RCC 7860 (cell line): Measurements from ENCODE around the gene DECR2.
A peak's percentile ranks its signal among the peaks of the same experiment; 100 is the strongest.
"Not testable (repeated sequence)": the region's sequence is repeated elsewhere in the genome, so short reads cannot be mapped to it uniquely, and the experiment has no call there.

Experiments used
- DNase-seq: peaks from one replicate; pipeline ENCODE4 v3.0.0-alpha.2; 2015; ENCODE audit warnings: low spot score
- FAIRE-seq: peaks from 2 replicates; lab custom pipeline; 2012; peaks lifted over from hg19 to GRCh38; lab: Jason Lieb, UNC

The DECR2 gene, protein sequence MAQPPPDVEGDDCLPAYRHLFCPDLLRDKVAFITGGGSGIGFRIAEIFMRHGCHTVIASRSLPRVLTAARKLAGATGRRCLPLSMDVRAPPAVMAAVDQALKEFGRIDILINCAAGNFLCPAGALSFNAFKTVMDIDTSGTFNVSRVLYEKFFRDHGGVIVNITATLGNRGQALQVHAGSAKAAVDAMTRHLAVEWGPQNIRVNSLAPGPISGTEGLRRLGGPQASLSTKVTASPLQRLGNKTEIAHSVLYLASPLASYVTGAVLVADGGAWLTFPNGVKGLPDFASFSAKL

GRCh38 chr16:401468-402348 lies at the start of gene DECR2:
TSS of gene DECR2 (plus strand) at chr16:401885. CDS start at chr16:401964, 79 bp downstream.
- FAIRE-seq: no peak
- DNase-seq: peak; percentile 63

DNA sequence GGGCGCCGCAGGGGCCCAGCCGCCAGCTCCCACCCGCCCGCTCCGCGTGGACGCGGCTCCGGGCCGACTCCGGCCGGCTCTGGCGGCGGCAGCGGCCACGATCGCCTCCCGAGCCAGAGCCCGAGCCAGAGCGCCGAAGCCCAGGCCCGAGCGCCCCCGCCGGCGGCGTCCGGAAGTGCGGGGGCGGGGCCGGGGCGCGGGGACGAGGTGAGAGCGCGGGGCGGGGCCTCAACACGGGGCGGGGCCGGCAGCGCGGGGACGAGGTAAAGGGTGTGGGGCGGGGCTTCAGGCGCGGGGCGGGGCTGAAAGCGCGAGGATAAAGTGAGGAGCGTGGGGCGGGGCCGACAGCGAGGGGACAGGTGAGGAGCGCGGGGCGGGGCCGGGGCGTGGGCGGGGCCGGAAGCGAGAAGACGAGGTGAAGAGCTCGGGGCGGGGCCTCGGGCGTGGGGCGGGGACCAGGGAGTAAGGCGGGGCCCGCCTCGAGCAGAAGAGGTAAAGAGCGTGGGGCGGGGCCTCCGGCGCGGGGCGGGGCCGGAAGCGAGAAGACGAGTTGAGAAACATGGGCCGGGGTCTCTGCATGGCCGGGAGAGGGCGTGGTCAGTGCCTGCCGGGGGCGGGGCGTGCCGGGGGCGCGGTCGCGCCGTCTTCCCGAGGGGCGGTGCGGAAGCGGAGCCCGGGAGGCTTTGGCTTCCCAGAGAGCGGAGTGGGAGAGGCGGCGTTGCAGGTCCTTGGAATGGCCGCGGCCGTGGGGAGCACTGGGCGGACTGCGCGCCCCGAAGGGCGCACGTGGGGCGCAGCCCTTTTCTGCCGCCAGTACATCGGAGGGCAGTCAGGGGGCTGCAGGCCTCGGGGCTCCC lies 48.9 kb upstream of the DECR2 start, which contains the start of gene AXIN1:
TSS of gene AXIN1 (minus strand) at position 177 of the 857 bp plus-strand sequence. CDS start 5,698 bp downstream, outside the sequence.
- peak; percentile 94 for DNase-seq
- FAIRE-seq: no peak

GRCh38 chr16:353404-354290 lies 48.0 kb upstream of the DECR2 start:
- DNase-seq: no peak
- no peak for FAIRE-seq

- DNase-seq (no peak), FAIRE-seq (no peak)
Measured at GRCh38 chr16:354291-354881, 47.3 kb upstream of the DECR2 start.

- DNase-seq: no peak
- no peak for FAIRE-seq
Measured at GRCh38 chr16:354971-355461, 46.7 kb upstream of the DECR2 start.

GRCh38 chr16:356741-357140 lies 44.9 kb upstream of the DECR2 start:
- no peak for FAIRE-seq
- no peak for DNase-seq

- DNase-seq (no peak), FAIRE-seq (no peak)
Measured at GRCh38 chr16:359067-359763, 42.5 kb upstream of the DECR2 start.

DNA sequence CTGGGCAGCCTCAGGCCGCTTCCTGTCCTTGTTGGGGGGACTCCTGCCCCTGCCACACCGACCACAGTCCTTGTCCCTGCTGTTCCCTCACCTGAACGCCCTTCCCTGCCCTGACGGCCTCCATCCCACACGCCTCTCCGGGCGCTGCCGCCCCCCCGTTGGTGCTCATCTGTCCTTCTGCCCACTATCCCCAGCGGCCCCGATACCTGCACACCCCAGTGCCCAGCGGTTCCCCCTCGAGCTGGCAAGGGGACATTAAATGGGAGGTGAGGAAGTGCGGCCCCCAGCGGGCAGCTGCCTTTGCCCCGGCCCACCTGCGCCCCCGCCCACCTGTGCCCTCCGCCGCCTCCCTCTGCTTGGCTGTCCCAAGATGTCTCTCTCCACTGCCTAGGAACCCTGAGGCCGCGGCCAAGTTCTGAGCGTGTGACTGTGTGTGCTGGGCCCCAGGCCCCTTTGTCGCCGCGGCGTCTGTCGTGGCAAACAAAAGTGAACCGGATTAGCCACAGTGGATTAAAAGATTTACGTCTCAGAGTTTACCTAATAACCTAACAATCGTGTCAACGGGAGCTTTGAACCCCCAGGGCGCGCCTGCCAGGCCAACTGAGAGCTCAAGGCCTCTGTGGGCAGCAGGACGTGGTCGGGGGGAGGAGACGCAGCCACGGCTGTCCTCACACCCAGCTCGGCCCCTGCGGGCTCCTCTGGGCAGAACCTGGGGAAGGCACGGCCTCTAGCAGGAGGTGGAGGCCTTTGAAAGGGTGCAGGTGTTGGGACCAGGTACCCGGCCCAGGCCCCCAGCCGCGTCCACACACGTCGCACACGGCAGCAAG lies 41.6 kb upstream of the DECR2 start:
- no peak for DNase-seq
- no peak for FAIRE-seq

DNA sequence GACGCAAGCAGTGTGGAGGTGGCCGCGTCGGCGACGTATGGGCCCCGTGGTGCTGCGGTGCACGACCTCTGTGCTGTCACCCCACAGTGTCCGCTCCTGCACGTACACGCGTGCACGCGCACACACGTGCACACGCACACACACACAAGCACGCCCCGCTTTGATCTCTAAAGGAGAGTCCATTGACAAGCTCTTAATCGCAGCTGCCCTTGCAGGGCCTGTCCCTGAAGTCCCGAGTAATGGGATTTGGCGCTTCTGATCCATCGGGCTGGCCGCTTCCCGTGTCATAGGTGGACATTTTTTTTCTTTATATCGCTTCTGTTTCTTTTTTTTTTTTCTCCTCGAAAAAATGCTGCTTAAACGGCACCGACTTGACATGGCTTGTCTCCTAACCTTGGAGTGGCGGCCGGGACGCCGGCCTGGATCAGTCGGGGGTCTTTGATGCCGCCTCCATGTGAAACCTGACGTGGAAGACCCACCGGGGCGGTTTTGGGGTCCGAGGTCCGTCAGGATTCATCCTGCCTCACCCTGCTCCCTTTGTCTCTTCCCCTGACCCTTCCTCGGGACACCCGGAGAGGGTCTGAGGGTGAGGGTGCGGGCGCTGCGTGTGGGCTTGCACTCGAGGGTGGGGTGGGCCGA lies 40.9 kb upstream of the DECR2 start:
- DNase-seq (no peak), FAIRE-seq (no peak)

DNA sequence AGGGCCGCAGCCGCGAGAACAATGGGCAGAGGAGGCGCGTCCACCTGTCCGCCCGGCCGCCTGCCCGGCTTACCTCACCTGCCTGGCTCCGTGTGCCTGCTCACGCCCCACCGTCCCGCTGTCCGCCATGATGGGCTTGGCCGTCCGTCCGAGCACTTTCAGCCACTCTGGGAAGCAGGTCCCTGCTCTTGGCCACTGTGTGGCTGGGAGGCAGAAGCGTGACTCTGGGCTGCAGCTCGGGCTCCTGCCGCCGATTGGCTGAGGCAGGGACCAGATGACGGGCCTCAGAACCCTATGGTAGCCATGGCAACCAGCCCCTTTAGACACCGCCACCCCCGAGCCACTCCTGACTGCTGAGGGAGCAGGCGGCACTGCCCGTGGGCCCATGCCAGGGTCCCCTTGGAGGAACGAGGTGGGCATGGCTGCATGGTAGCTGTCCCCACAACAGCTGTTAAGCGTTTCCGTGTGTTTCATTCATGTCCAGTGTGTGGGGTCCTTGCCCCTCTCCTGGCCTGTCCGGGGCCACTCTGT lies 40.3 kb upstream of the DECR2 start:
- FAIRE-seq: no peak
- no peak for DNase-seq

DNA sequence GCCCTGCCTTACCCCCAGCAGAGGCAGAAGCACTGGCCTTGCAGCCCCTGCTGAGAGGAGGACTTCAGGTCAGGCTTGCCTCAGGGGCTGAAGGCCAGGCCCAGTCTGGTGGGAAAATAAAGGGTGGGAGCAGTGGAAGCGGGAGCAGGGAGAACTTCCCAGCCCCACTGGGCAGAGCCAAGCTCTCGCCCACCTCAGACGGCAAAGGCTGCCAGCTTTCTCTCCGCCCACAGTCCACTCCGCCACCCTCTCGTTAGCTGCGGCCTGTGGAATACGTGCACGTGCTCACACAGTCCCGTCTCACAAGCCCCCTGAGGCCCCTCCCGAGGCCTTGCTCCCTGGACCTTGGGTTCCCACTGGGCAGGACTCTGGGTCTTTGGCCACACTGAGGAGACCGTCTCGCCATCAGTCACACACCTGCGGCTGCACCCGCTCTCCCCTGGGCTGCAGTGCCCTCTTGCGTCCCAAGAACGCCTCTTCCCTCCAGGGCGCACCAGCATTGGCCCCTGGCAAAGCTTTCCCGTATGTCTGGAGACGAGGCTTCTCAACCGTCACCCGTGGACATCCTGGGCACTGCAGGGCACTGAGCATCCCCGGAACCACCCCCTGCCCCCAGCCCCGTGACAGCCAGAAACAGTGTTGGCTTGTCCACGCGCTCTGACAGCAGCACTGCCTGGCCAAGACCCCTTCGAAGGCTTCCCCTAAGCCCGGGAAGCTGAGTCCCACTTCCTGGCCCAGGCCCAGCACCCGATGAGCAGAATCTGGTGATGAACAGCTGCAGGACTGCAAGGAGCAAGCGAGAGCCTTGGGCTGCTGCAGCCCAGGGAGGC lies 39.6 kb upstream of the DECR2 start:
- FAIRE-seq: no peak

DNA sequence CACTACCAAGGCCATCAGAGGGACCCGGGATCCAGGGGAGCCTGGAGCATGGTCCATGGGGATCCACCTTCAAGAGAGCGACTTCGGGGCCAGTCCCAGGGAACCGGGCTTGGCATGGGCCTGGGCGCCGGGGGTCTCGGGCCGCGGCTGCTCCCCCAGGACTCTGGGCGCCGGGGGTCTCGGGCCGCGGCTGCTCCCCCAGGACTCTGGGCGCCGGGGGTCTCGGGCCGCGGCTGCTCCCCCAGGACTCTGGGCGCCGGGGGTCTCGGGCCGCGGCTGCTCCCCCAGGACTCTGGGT lies 39.0 kb upstream of the DECR2 start:
- FAIRE-seq, DNase-seq: not testable (repeated sequence)

More for the DNA sequence above, 39.6 kb upstream of the DECR2 start:
- peak; percentile 74 for DNase-seq

DNA sequence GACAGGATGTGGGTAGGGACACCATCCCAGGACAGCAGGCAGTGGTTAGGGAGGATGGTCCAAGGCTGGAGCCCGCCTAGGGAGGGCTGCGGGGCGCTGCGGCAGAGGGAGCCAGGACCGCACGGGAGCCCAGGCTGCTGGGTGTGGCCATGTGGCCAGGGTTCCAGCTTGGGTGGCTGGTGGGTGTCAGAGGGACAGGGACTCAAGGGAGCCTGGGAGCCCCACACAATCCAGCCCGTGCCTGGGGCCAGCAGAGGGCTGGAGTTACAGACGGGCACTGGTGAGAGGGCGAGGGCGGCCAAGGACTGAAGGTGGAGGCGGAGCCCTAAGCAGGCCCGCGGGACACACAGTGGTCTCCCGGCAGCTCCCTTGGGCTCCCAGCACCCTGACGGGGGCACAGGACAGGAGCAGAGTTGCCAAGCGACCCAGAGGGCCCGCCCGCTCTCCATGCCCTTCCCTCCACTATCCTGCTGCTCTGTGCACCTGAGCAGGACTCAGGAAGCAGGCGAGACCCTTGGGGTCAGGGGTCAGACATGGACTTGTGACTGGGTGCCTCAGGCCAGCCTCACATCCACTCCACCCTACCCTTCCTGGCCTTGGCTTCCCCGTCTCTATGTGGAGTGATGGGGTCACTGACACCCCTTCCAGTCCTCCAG lies 38.4 kb upstream of the DECR2 start:
- FAIRE-seq (no peak), DNase-seq (no peak)

GRCh38 chr16:363766-364490 lies 37.8 kb upstream of the DECR2 start:
- no peak for FAIRE-seq
- DNase-seq: no peak
